Thoracic aorta (tissue), 2 donors: Measurements from ENCODE around the gene RSPO3. TPM values are rescaled to one million over a fixed set of nuclear protein-coding genes. Genes with fewer than 3 reads are reported as not detected.

Source experiments
- total RNA-seq, 2 donors: library from RNA; depleted of rRNA; stranded (reverse); fragments of >200 nt; gene quantifications; one replicate each; pipeline versions ENCODE4 v1.1.0 to v1.2.3, GENCODE V29; 2016

Gene RSPO3
- total RNA-seq, 2 donors from 2014 or later: 1.1 to 2.3 TPM

Other genes starting within 250 kb of the RSPO3 start
- 10 to 100 TPM; 37.6 to 79.6 TPM for gene RNF146, start 148.2 kb downstream of the RSPO3 start, total RNA-seq
- gene ECHDC1, start 224.9 kb downstream of the RSPO3 start, total RNA-seq: 10 to 100 TPM; 29.9 to 52.9 TPM